Activated CD4-positive, alpha-beta T cell treated with anti-CD3 and anti-CD28 coated beads for 36 hours (primary cell): Measurements from ENCODE around the gene HLA-E. TPM values are rescaled to one million over a fixed set of nuclear protein-coding genes. Genes with fewer than 3 reads are reported as not detected.
A peak's percentile ranks its signal among the peaks of the same experiment; 100 is the strongest.
"Not testable (repeated sequence)": the region's sequence is repeated elsewhere in the genome, so short reads cannot be mapped to it uniquely, and the experiment has no call there.

Experiments
- ATAC-seq: fragments of 200-7000 bp; cut with Tn5 transposase; one replicate; pipeline ENCODE4 v1.10.0; 2021; ENCODE audit warnings: mild to moderate bottlenecking, moderate library complexity
- CTCF ChIA-PET: fragments of 350-600 bp; sonication (Branson Sonifier 250); formaldehyde crosslinking; loops from one replicate; lab custom pipeline; 2021; ENCODE audit warnings: antibody characterized with exemption; lab: Charles Lee
- POLR2A ChIA-PET: fragments of 350-600 bp; sonication (Branson Sonifier 250); formaldehyde crosslinking; loops from one replicate; lab custom pipeline; 2021; ENCODE audit warnings: antibody characterized with exemption, inconsistent platforms; lab: Charles Lee
- DNase-seq: peaks from one replicate; pipeline ENCODE4 v3.0.0-alpha.2; 2020
- H3K27ac Mint-ChIP-seq: one replicate; pipeline ENCODE4 v1.8.0; 2021; ENCODE audit warnings: mixed read lengths
- H3K27me3 Mint-ChIP-seq: one replicate; pipeline ENCODE4 v1.8.0; 2021; ENCODE audit warnings: mixed read lengths
- H3K36me3 Mint-ChIP-seq: one replicate; pipeline ENCODE4 v1.8.0; 2021; ENCODE audit warnings: low read depth, mixed read lengths
- H3K4me1 Mint-ChIP-seq: one replicate; pipeline ENCODE4 v1.8.0; 2021; ENCODE audit warnings: mixed read lengths
- H3K4me3 Mint-ChIP-seq: one replicate; pipeline ENCODE4 v1.8.0; 2021; ENCODE audit warnings: mild to moderate bottlenecking, moderate library complexity, mixed read lengths
- H3K9me3 Mint-ChIP-seq: one replicate; pipeline ENCODE4 v1.8.0; 2021; ENCODE audit warnings: low read depth, mixed read lengths
- intact Hi-C, 2 experiments: fragments of 100-400 bp; cut with DNase I in 1 of 2; cut with micrococcal nuclease in 1 of 2; formaldehyde crosslinking; loops; one replicate each; pipeline versions ENCODE4 v1.14.2 to v1.15.1; 2022 to 2024; cut with DNase I, micrococcal nuclease
- total RNA-seq, 2 experiments: library from RNA; stranded (reverse); gene quantifications; one replicate each; pipeline ENCODE4 v1.2.3, GENCODE V29; 2021

HLA-E gene
- total RNA-seq, 2 experiments from 2014 or later, result 451 to 502 TPM

GRCh38 chr6:30491991-30492952 lies 3.0 kb downstream of the HLA-E start:
- ATAC-seq (peak; percentile 0), DNase-seq (peak; percentile 55)
- Mint-ChIP-seq H3K4me1 (peaks cover 60% of the 10 kb centered on the region), H3K9me3 (no peaks in the 10 kb centered on the region), H3K27ac (peak overlapping the region; percentile 98), H3K4me3 (peak overlapping the region; percentile 95), H3K27me3 (no peaks in the 10 kb centered on the region), H3K36me3 (peaks cover 60% of the 10 kb centered on the region)
- intact Hi-C loops, result loop anchor here (2.0 to 5.0 kb wide), 3 partner anchors 17 to 230 kb away; partner anchors contain the start of gene TUBB (in 1 of the 2)
- POLR2A ChIA-PET, result interaction anchor here (0.6 to 5.3 kb wide), 14 partner anchors 9 to 777 kb away, joined by 3 to 45 read pairs (median 4); no protein-coding TSS in a partner anchor
- CTCF ChIA-PET, result interaction anchor here (0.6 to 8.0 kb wide), 14 partner anchors 8 to 238 kb away, joined by 3 to 152 read pairs (median 8); partner anchors contain the start of gene GNL1

DNA sequence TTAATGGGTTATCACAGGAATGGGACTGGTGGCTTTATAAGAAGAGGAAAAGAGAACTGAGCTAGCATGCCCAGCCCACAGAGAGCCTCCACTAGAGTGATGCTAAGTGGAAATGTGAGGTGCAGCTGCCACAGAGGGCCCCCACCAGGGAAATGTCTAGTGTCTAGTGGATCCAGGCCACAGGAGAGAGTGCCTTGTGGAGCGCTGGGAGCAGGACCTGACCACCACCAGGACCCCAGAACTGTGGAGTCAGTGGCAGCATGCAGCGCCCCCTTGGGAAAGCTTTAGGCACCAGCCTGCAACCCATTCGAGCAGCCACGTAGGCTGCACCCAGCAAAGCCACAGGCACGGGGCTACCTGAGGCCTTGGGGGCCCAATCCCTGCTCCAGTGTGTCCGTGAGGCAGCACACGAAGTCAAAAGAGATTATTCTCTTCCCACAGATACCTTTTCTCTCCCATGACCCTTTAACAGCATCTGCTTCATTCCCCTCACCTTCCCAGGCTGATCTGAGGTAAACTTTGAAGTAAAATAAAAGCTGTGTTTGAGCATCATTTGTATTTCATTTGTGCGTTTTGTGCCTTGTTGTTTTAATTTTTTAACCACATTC lies 4.4 kb downstream of the HLA-E start:
- Mint-ChIP-seq H3K36me3 (peaks cover 60% of the 10 kb centered on the region), H3K27ac (peak overlapping the region; percentile 94), H3K4me3 (peak overlapping the region; percentile 95), H3K27me3 (no peaks in the 10 kb centered on the region), H3K9me3 (no peaks in the 10 kb centered on the region), H3K4me1 (peaks cover 57% of the 10 kb centered on the region)
- ATAC-seq (no peak), DNase-seq (peak; percentile 75)
- CTCF ChIA-PET, result interaction anchor here (0.7 to 8.0 kb wide), 20 partner anchors 9 to 266 kb away, joined by 3 to 152 read pairs (median 6); partner anchors contain the start of gene GNL1
- intact Hi-C loops, result loop anchor here in 1 of 2 experiments (2.0 to 5.0 kb wide), 2 partner anchors 15 to 229 kb away; partner anchors contain the start of gene TUBB
- POLR2A ChIA-PET, result interaction anchor here (0.6 to 5.3 kb wide), 11 partner anchors 10 to 786 kb away, joined by 3 to 45 read pairs (median 5); no protein-coding TSS in a partner anchor

- Mint-ChIP-seq H3K9me3 (no peaks in the 10 kb centered on the region), H3K4me3 (peak overlapping the region; percentile 95), H3K4me1 (peaks cover 54% of the 10 kb centered on the region), H3K27ac (peak overlapping the region; percentile 94), H3K36me3 (peaks cover 56% of the 10 kb centered on the region), H3K27me3 (no peaks in the 10 kb centered on the region)
- ChIA-PET POLR2A (interaction anchor here (1.1 to 5.3 kb wide), 9 partner anchors 9 to 241 kb away, joined by 3 to 45 read pairs (median 5); no protein-coding TSS in a partner anchor), CTCF (interaction anchor here (0.7 to 8.0 kb wide), 16 partner anchors 10 to 266 kb away, joined by 3 to 152 read pairs (median 6); no protein-coding TSS in a partner anchor)
- intact Hi-C loops, result loop anchor here in 1 of 2 experiments (2.0 to 5.0 kb wide), 2 partner anchors 14 to 228 kb away; partner anchors contain the start of gene TUBB
- ATAC-seq (no peak), DNase-seq (peak; percentile 67)
Measured at GRCh38 chr6:30494291-30494861, 5.1 kb downstream of the HLA-E start.

DNA sequence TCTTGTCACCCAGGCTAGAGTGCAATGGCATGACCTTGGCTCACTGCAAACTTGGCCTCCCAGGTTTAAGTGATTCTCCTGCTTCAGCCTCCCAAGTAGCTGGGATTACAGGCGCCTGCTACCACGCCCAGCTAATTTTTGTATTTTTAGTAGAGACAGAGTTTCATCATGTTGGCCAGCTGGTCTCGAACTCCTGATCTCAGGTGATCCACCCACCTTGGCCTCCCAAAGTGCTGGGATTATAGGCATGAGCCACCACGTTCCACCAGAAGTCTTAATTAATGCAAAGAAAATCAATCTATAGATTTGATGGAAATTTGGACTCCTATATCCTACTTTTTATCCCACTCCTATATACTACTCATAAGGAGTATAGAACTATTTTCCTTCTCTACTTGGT lies 5.8 kb downstream of the HLA-E start:
- H3K27me3 Mint-ChIP-seq, POLR2A ChIA-PET, DNase-seq, ATAC-seq, H3K9me3 Mint-ChIP-seq: not testable (repeated sequence)
- Mint-ChIP-seq H3K4me1 (peaks cover 58% of the 10 kb centered on the region), H3K27ac (peak overlapping the region; percentile 94), H3K4me3 (peak overlapping the region; percentile 95), H3K36me3 (peaks cover 51% of the 10 kb centered on the region)
- intact Hi-C loops, result loop anchor here in 1 of 2 experiments (2.0 kb wide), 1 partner anchor 14 kb away; no protein-coding TSS in a partner anchor
- CTCF ChIA-PET, result interaction anchor here (1.2 to 8.0 kb wide), 6 partner anchors 9 to 102 kb away, joined by 3 to 152 read pairs (median 10); no protein-coding TSS in a partner anchor

GRCh38 chr6:30495993-30496392 lies 6.7 kb downstream of the HLA-E start:
- ATAC-seq (no peak), DNase-seq (no peak)
- intact Hi-C loops, result loop anchor here (1.0 to 2.0 kb wide), 4 partner anchors 13 to 48 kb away; no protein-coding TSS in a partner anchor
- Mint-ChIP-seq H3K4me1 (peaks cover 67% of the 10 kb centered on the region), H3K9me3 (no peaks in the 10 kb centered on the region), H3K27me3 (no peaks in the 10 kb centered on the region), H3K36me3 (peaks cover 42% of the 10 kb centered on the region), H3K4me3 (peak overlapping the region; percentile 7), H3K27ac (peak overlapping the region; percentile 82)
- ChIA-PET POLR2A (interaction anchor here (0.6 to 1.3 kb wide), 5 partner anchors 15 to 75 kb away, joined by 3 to 7 read pairs (median 3); partner anchors contain the start of gene ABCF1), CTCF (interaction anchor here (1.1 to 8.0 kb wide), 7 partner anchors 8 to 46 kb away, joined by 4 to 152 read pairs (median 8); no protein-coding TSS in a partner anchor)

DNA sequence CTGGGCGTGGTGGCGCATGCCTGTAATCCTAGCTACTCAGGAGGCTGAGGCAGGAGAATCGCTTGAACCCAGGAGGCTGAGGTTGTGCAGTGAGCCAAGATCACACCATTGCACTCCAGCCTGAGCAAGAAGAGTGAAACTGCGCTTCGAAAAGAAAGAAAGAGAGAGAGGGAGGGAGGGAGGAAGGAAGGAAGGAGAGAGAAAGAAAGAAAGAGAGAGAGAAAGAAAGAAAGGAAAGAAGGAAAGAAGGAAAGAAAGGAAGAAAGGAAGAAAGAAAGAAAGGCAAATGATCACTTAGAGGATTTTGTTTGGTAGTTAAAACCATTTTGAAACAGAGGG lies 7.9 kb downstream of the HLA-E start:
- ATAC-seq, intact Hi-C loops, DNase-seq, H3K27me3 Mint-ChIP-seq, H3K4me3 Mint-ChIP-seq, H3K9me3 Mint-ChIP-seq: not testable (repeated sequence)
- peak overlapping the region; percentile 82 for H3K27ac Mint-ChIP-seq
- POLR2A ChIA-PET, result interaction anchor here (1.3 kb wide), 2 partner anchors 32 to 45 kb away, joined by 6 to 7 read pairs; no protein-coding TSS in a partner anchor
- H3K36me3 Mint-ChIP-seq, result peaks cover 30% of the 10 kb centered on the region
- CTCF ChIA-PET, result interaction anchor here (0.7 to 8.0 kb wide), 8 partner anchors 10 to 44 kb away, joined by 3 to 152 read pairs (median 7); no protein-coding TSS in a partner anchor
- H3K4me1 Mint-ChIP-seq, result peaks cover 70% of the 10 kb centered on the region

DNA sequence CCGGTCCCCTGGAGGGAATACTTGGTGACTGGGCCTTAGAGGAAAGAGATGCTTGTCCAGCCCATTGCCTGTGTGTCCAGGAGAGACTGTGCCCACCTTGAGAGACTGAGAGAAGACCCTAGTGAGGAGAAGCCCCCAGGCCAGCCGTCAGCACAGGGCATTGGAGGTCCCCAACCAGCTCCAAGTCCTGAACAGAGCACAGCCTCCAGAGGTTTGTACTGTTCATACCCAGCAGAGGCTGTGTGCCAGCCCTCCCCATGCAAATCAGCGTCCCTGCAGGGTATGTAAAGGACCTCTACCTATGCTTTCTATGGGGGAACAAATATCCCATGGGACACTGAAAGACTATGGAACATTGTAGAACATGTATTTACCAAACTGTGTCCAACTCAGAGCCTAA lies 8.4 kb downstream of the HLA-E start:
- Mint-ChIP-seq H3K4me3 (no peak overlapping the region), H3K36me3 (peaks cover 25% of the 10 kb centered on the region), H3K27ac (peak overlapping the region; percentile 82), H3K27me3 (no peaks in the 10 kb centered on the region), H3K9me3 (no peaks in the 10 kb centered on the region), H3K4me1 (peaks cover 67% of the 10 kb centered on the region)
- intact Hi-C loops, result no loop called here
- no peak for DNase-seq
- ChIA-PET POLR2A (no interaction called here), CTCF (interaction anchor here (0.6 to 8.0 kb wide), 5 partner anchors 11 to 51 kb away, joined by 3 to 152 read pairs (median 4); no protein-coding TSS in a partner anchor)
- ATAC-seq, result no peak

GRCh38 chr6:30498705-30499104 lies 9.4 kb downstream of the HLA-E start:
- ATAC-seq, H3K27me3 Mint-ChIP-seq, DNase-seq, intact Hi-C loops, H3K27ac Mint-ChIP-seq, H3K4me3 Mint-ChIP-seq, H3K9me3 Mint-ChIP-seq: not testable (repeated sequence)
- Mint-ChIP-seq H3K36me3 (peaks cover 16% of the 10 kb centered on the region), H3K4me1 (peaks cover 62% of the 10 kb centered on the region)
- ChIA-PET CTCF (interaction anchor here (6.6 kb wide), 1 partner anchor 43 kb away, joined by 89 read pairs; no protein-coding TSS in a partner anchor), POLR2A (interaction anchor here (0.7 kb wide), 1 partner anchor 269 kb away, joined by 4 read pairs; no protein-coding TSS in a partner anchor)

GRCh38 chr6:30500421-30501355 lies 11.4 kb downstream of the HLA-E start:
- no peaks in the 10 kb centered on the region for H3K27me3 Mint-ChIP-seq
- intact Hi-C loops, result no loop called here

More at GRCh38 chr6:30500421-30501355, 11.4 kb downstream of the HLA-E start:
- CTCF ChIA-PET, result interaction anchor here (0.7 to 6.6 kb wide), 10 partner anchors 9 to 46 kb away, joined by 3 to 89 read pairs (median 4); no protein-coding TSS in a partner anchor
- Mint-ChIP-seq H3K27ac (peak overlapping the region; percentile 88), H3K4me1 (peaks cover 43% of the 10 kb centered on the region), H3K9me3 (no peaks in the 10 kb centered on the region), H3K36me3 (no peaks in the 10 kb centered on the region), H3K4me3 (peak overlapping the region; percentile 65)
- ATAC-seq (peak; percentile 37), DNase-seq (peak; percentile 43)
- POLR2A ChIA-PET, result interaction anchor here (0.7 kb wide), 1 partner anchor 10 kb away, joined by 3 read pairs; no protein-coding TSS in a partner anchor
